ENCODE results near the gene EXOSC3.
"Not testable (repeated sequence)": the region's sequence is repeated elsewhere in the genome, so short reads cannot be mapped to it uniquely, and the experiment has no call there.

Gene EXOSC3

GRCh38 chr9:37776328-37776727, 8.5 kb downstream of the EXOSC3 start:
- no peak for DNase-seq (ENCODE audit: low read depth in 2 of 3, low spot score in 1 of 3)

- DNase-seq (ENCODE audit: low read depth in 2 of 3, low spot score in 1 of 3), result no peak
These were observed 9.5 kb downstream of the EXOSC3 start for GRCh38 chr9:37775216-37775919.

DNA sequence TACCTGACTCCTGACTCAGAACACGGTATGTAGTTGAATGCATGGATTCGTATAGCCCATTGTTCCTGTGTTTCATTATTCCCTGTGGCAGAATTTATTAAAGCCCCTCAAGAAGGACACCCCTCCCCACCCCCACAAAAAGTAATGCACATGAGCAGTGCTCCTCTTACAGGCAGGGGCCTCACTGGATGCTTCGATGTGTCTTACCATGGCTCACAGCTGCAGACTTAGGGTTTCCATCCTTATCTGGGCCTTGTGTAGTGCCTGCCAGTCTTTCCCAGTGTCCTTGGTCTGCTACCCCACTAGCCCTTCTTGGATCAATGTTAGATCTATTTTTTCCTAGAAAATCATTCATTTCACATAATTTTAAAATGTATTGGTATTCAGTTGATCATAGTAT, 14.9 kb downstream of the EXOSC3 start:
- DNase-seq (ENCODE audit: low read depth in 2 of 3, low spot score in 1 of 3), result no peak

DNA sequence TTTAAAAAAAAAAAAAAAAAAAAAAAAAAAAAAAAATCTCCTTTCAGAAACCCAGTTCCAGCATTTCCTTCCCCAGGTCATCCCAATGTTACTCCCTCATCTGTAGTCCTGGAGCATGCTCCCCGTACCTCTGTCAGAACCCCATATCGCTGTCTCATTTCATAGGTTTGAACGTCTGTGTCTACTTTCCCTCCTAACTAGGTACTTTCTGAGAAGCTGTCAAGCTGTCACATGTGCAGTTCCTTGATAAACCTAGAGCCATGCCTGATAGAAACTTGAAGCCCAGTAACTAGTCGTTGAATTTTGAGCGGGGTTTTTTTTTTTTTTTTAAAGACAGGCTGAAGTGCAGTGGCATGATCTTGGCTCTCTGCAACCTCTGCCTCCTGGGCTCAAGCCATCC, 15.6 kb downstream of the EXOSC3 start:
- no peak for DNase-seq (ENCODE audit: low read depth in 2 of 3, low spot score in 1 of 3)

GRCh38 chr9:37765263-37765662, 19.6 kb downstream of the EXOSC3 start:
- not testable (repeated sequence) for DNase-seq (ENCODE audit: low read depth in 2 of 3, low spot score in 1 of 3)

GRCh38 chr9:37761511-37761910, 23.4 kb downstream of the EXOSC3 start:
- no peak for DNase-seq (ENCODE audit: low read depth in 2 of 3, low spot score in 1 of 3)

- no peak for DNase-seq (ENCODE audit: low read depth in 2 of 3, low spot score in 1 of 3)
These were observed 24.3 kb downstream of the EXOSC3 start for GRCh38 chr9:37760416-37761161.

- no peak for DNase-seq (ENCODE audit: low read depth in 2 of 3, low spot score in 1 of 3)
These were observed 26.1 kb downstream of the EXOSC3 start for GRCh38 chr9:37758747-37759146.

DNA sequence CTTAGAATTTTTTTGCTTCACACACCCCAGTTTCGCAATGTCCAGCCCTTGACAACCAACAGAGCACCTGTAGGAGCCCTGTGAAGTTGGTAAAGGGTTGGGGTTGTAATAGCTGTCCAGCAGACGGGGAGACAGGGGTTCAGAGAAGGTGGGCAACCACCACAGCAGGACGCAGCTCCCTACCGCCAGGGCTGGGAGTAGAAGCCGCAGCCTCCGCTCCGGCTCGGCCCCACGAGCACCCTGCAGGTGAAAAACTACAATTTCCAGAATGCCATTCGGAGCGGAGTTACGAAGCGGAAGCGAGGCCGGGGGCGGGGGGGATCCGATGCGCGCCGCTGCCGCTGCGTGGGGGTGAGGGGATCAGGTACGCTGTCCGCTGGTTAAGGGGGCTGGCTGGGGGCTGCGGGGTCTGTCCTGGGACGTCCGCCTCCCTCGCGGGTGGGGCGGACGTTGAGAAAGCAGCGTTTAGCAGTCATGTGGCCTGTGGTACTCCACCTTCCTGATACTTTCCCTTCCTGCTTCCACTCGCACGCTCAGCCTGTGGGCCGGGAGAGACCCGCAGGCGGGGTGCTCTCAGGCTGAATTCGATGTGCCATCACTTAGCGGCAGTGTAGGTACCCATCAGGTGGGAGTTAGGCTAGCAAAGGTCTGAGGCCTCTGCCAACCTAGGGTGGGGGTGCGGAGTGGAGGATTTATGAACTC, 31.2 kb downstream of the EXOSC3 start, which contains the start of gene TRMT10B:
Gene TRMT10B, plus strand, starts transcription at position 317 of the 702 bp plus-strand sequence. CDS start 8,127 bp downstream, outside the sequence.
- DNase-seq (ENCODE audit: low read depth in 2 of 3, low spot score in 1 of 3), result peak; percentile 39 to 64 (median 60)

DNA sequence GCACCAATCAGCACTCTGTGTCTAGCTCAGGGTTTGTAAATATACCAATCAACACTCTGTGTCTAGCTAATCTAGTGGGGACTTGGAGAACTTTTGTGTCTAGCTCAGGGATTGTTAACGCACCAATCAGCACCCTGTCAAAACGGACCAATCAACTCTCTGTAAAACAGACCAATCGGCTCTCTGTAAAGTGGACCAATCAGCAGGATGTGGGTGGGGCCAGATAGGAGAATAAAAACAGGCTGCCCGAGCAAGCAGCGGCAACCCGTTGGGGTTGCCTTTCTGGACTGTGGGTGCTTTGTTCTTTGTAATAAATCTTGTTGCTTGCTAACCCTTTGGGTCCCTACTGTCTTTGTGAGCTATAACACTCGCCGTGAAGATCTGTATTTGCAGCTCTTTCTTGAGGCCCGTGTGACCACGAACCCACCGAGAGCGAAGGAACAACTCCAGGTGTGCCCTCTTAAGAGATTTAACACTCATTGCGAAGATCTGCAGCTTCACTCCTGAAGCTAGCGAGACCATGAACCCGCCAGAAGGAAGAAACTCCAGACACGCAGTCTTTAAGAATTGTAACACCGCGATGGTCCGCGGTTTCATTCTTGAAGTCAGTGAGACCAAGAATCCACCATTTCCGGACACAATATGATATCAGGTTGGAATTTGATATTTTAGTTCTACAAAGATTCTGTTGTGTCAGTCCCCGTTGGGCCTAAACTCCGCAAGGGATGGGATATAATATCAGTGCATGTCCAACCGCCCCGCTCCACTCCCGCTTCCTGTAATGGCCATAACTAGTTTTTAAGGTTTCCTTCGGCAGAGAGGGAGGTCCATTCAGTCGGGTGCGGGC, 32.0 kb downstream of the EXOSC3 start:
- peak in 2 of 3 donors; percentile 10 to 21 for DNase-seq (ENCODE audit: low read depth in 2 of 3, low spot score in 1 of 3)

GRCh38 chr9:37752112-37752511, 32.8 kb downstream of the EXOSC3 start:
- DNase-seq (ENCODE audit: low read depth in 2 of 3, low spot score in 1 of 3), result not testable (repeated sequence)

DNA sequence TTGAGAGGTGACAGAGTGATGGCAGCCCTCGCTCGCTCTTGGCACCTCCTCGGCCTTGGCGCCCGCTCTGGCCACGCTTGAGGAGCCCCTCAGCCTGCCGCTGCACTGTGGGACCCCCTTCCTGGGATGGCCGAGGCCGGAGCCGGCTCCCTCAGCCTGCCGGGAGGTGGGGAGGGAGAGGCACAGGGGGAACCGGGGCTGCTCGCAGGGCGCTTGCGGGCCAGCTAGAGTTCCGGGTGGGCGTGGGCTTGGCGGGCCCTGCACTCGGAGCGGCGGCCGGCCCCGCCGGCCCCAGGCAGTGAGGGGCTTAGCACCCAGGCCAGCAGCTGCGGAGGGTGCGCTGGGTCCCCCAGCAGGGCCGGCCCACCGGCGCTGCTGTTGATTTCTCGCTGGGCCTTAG, 33.2 kb downstream of the EXOSC3 start:
- DNase-seq (ENCODE audit: low read depth in 2 of 3, low spot score in 1 of 3), result not testable (repeated sequence)

- DNase-seq (ENCODE audit: low read depth in 2 of 3, low spot score in 1 of 3), result no peak
These were observed 33.7 kb downstream of the EXOSC3 start for GRCh38 chr9:37751186-37751585.

- no peak for DNase-seq (ENCODE audit: low read depth in 2 of 3, low spot score in 1 of 3)
These were observed 35.7 kb downstream of the EXOSC3 start for GRCh38 chr9:37749129-37749528.

DNA sequence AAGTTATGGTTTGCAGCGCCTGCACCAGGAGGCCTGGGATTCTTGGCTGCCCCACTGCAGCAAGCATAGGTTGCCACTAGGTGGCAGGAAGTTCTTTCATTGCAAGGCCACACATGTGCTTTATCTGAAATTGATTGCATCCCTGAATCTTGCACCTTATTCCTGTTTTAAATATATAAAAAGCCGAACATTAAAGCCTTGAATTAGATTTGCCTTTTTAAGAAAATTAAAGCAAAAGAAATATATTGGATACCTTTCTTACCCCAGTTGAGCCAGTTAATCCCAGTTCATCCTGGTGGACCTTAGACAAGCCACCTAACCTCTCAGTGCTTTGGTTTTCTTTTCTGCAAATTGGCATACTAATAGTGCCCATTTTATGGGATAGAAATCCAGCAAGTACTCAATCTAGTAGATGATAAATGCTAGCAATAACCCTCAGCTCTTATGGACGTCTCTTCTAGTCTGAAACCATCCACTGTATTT, 37.6 kb downstream of the EXOSC3 start:
- DNase-seq (ENCODE audit: low read depth in 2 of 3, low spot score in 1 of 3), result peak; percentile 37 to 55 (median 50)

DNA sequence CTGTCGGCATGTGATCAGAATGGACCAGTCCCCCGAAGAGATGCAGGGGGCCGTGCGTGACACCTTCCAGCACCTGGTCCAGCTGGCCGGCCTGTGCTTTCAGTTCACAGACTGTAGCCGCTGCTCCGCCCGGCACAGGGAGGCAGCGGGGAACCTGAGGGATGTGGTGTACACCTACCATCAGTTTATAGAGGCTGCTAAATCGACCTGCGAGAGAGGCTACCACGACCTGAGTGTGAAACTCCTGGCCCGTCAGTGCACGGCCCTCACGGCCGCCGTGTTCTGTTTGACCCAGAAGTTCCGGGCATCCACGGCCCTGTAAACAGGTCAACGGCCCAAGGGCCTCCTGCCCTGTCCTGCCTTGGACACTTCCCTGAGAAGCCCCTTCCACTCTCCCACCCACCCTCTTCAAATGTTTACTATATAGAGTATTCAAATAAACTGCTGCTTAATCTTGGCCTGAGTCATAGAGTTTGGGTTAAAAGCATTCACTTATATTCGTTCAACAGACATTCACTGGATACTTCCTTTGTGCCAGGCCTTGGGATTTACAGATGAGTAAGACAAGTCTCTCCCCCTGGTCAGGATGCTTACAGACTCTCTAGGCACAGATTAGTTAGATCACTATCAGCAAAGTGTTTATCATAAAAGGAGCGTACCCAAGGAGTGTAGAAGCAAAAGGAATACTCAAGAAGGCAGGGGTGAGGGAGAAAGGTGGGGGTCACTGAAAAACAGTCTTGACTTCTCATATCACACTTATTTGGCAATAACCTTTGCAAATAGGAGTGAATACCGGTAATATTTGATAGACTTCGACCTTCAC, 38.2 kb downstream of the EXOSC3 start:
- DNase-seq (ENCODE audit: low read depth in 2 of 3, low spot score in 1 of 3), result no peak

DNA sequence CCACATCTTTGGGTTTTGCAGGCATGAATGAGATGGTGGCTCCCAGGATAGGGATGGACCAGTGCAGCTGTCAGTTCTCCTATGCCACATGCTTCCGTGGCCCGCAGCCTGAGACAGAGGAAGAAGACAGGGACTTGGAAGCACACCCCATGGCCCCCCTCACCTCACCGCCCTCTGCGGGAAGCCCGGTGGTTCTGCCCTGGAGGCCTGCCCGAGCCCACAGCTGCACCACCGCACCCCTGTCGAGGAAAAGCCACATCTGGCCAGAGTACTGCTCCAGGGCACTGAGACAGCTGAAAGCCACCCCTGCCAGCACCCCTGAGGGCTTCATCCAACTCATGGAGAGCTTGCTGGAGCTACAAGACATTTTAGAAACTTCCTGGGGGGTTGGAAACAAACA, 38.9 kb downstream of the EXOSC3 start:
- DNase-seq (ENCODE audit: low read depth in 2 of 3, low spot score in 1 of 3), result no peak

GRCh38 chr9:37740631-37741328, 44.1 kb downstream of the EXOSC3 start:
- no peak for DNase-seq (ENCODE audit: low read depth in 2 of 3, low spot score in 1 of 3)

DNA sequence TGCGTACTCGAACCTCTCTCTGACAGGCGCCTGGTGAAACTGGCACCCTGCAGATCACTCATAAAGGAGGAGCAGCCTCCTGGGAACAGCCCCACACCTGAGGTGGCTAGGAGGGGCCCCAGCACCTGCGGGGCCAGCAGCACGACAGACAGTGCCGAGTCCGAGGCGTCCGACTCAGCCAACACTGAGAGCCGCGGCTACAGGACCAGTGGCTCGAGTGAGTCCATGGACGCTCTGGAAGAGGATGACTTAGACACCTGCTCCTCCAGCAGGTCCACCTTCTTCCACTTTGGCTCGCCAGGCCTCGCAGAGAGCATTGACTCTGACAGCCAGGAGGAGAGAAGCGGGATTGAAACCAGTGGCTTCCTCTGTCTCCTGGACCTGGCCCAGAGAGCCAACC, 44.7 kb downstream of the EXOSC3 start:
- DNase-seq (ENCODE audit: low read depth in 2 of 3, low spot score in 1 of 3), result no peak
